GM21447 (cell line): ENCODE results near the gene BRINP2.
"Not testable (repeated sequence)": the region's sequence is repeated elsewhere in the genome, so short reads cannot be mapped to it uniquely, and the experiment has no call there.

Experiments used
- ATAC-seq: cut with Tn5 transposase; IDR thresholded peaks from one replicate; pipeline ENCODE4 v1.9.1; 2021; ENCODE audit not compliant: unreplicated experiment

Gene BRINP2

DNA sequence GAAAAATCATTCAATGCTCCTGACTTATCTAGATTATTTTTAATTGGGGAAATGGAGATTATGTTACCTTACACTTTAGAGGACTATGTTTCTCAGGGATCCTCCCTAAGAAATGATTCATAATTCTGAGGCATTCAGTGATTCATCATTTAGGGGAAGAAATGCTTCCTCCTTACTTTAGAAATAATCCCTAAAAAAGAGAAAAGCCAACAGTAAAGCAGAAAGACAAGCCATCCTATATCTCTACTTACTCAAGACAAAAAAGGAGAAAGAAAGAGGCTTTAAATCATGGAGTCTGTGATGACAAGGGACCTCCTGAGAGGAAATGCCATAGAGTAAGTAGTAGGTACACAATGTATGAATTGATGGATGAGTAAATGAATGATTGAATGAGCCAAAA is 137.0 kb downstream of the BRINP2 start:
- ATAC-seq = no peak

DNA sequence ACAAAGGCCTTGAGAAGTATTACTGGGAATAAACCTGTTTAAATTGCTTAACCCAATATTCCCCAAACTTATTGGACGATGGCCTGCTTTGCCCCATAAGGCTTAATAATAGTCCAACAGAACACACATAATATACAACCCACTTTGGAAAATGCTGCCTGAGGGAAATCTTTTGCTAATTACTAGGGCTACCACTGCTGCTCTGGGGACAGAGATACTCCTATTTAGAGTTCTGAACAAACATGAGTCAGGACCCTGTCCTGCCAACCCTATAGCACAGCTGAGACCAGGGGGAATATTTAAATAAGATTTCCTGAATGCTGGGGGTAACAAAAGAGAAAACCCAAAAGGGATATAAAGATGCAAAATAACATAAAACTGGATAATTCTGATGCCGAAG is 139.1 kb downstream of the BRINP2 start:
- no peak for ATAC-seq

DNA sequence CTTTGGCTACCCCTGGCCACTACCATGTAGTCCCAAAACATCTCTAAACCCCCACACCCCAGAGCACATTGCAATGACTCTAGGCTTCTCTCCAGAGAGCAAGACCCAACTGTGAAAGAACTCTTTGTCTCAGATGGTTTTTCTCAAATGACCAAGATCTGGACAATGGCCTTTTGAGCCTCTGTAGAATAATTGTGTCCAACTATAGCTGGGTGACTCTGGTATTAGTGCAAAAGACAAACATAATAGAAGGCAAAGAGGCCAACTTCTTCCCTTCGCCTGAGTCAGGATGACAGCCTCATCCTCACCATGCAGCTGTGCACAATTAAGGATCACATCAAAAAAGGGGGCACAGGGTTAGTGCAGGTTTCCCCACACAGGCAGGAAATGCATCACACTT is 139.6 kb downstream of the BRINP2 start:
- no peak for ATAC-seq

DNA sequence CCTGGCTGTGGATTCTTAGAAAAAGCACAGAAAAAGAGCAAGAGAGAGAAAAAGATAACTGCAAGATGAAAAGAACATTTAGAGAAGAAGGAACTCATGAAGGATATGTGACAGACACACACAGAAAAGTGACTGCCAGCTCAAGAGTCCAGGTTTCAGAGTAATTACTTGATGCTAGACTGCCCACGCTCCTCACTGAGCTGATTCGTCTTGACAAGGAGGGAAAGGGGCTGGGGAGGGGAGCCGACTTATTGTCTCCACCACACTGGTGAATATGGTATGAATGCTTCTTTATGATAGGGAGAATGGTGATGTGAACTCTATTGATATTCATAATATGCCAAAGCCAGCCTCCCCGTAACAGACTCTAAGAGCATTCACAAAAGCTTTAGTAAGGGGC is 140.4 kb downstream of the BRINP2 start:
- no peak for ATAC-seq

DNA sequence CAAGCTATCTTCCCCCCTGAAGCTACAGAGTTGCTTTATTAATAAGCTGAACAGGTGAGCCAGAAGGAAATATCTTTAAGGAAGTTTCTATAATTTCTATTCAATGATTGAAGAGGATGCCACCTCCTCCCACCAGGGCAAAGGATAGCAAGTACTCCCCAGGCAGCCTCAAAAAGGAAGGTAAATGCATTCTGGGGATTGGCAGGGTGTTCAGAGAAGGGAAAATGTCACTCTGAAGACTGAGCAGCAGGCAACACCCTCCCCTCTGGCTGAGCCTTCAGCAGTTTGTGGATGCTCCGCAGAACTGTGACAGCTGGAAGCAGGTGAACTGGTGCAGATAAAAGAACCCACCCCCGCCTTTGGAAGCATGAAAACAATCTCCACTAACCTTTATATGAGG is 140.8 kb downstream of the BRINP2 start:
- ATAC-seq = no peak

DNA sequence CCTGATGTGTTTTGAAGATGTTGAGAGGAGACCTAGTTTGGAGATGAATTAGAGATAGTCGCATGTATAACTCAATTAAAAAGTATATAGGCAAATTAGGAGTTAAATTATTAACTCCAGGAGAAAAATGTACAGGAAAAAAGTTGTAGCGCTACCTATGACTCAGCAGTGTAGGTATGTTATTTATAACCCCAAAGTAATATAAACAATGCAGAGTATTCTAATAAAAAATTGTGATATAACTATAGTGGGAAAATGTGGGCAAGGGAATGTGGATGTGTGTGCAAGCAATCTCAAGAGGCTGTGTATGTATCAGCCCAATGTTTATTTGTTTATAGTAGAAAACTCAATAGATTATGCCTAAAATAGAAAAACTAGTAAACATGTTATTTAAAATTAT is 144.5 kb downstream of the BRINP2 start:
- no peak for ATAC-seq

DNA sequence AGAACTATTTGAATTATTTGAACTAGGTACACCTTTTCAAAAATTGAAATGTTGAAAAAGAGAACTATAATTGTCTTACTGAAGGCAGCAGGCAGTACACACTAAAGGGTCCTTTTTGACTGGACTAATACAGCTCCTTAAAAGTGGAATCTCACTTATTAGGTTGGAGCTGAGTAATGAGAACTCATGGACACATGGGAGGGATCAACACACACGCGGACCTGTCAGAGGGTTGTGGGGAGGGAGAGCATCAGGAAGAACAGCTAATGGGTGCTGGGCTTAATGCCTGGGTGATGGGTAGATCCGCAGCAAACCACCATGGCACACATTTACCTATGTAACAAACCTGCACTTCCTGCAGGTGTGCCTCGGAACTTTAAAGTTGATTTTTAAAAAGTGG is 145.0 kb downstream of the BRINP2 start:
- ATAC-seq = no peak

DNA sequence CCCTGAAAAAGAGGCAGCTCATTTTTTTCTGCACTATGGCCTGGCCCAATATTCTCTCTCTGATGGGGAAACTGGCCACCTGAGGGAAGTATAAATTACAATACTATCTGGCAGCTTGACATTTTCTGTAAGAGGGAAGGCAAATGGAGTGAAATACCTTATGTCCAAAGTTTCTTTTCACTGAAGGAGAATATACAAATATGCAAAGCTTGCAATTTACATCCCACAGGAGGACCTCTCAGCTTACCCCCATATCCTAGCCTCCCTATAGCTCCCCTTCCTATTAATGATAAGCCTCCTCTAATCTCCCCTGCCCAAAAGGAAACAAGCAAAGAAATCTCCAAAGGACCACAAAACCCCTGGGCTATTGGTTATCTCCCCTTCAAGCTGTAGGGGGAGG is 150.7 kb downstream of the BRINP2 start:
- ATAC-seq = not testable (repeated sequence)

DNA sequence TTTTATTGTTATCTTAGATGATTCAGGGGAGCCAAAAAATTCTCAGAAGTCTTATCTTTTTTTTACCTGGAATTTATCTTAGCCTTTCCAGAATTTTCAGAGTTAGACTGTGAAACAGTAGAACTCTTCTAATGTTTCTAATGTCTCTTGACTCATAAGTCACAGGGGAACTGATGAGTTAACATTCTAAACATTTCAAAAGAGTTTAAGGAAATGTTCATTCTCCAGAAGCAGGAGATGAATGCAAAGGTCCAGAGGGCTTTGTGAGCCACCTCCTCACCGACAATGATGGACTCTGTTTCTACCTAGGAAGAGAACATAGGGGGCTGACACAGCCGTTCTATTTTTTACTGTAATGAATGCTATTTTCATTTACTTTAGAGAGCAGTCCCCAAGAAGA is 157.5 kb downstream of the BRINP2 start:
- no peak for ATAC-seq

DNA sequence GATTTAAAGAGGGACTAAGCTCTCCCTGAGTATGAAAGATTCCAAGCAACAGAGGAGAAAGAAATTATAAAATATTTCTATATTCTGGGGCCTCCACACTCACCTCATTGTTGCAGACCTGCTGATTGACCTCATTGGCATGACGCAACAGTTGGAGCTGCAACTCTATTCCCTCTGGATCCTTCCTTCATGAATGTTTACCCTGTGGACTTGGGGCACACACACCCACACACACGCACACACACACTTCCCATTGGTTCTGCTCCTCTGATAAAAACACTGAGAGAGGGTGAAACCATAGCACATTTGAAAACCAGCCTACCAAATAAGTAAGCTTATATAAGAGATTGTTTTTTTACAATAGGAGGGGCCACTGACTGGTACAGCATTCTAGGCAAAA is 159.1 kb downstream of the BRINP2 start:
- ATAC-seq = no peak
